Neural cell (in vitro differentiated cells): ENCODE results near the gene PADI2. TPM values are rescaled to one million over a fixed set of nuclear protein-coding genes. Genes with fewer than 3 reads are reported as not detected.

Source experiments
- H2AFZ ChIP-seq: fragments of 200-600, 300-800 bp; sonication (generic), shearing (Covaris generic); 2 replicates; pipeline ENCODE4 v1.6.0; 2014; ENCODE audit warnings: low read depth, mild to moderate bottlenecking, antibody characterized with exemption, low read length, moderate library complexity
- H3F3A ChIP-seq: fragments of 200-600 bp; shearing (Covaris generic); 2 replicates; pipeline ENCODE4 v1.6.1; 2016; ENCODE audit warnings: mild to moderate bottlenecking, moderate library complexity, mixed read lengths, antibody characterized with exemption, low read length; ENCODE audit not compliant: insufficient read depth, poor library complexity, severe bottlenecking
- H3K27ac ChIP-seq: fragments of 200-600, 300-800 bp; sonication (generic), shearing (Covaris generic); 2 replicates; pipeline ENCODE4 v1.5.1; 2014; ENCODE audit warnings: mild to moderate bottlenecking, low read length, moderate library complexity
- H3K27me3 ChIP-seq: fragments of 300-800, 200-600 bp; sonication (generic), shearing (Covaris generic); 2 replicates; pipeline ENCODE4 v1.6.0; 2014; ENCODE audit warnings: mild to moderate bottlenecking, low read depth, low read length, moderate library complexity; ENCODE audit not compliant: insufficient read depth
- H3K36me3 ChIP-seq: fragments of 300-800, 200-600 bp; sonication (generic), shearing (Covaris generic); 2 replicates; pipeline ENCODE4 v1.5.1; 2014; ENCODE audit warnings: mild to moderate bottlenecking, antibody characterized with exemption, low read length, moderate library complexity; ENCODE audit not compliant: insufficient read depth
- H3K4me2 ChIP-seq: fragments of 300-800, 200-600 bp; sonication (generic), shearing (Covaris generic); 2 replicates; pipeline ENCODE4 v1.6.0; 2014; ENCODE audit warnings: mild to moderate bottlenecking, low read length
- H3K4me3 ChIP-seq: fragments of 300-800, 200-600 bp; sonication (generic), shearing (Covaris generic); 2 replicates; pipeline ENCODE4 v1.5.1; 2014; ENCODE audit warnings: mild to moderate bottlenecking, low read length, moderate library complexity
- H3K79me2 ChIP-seq: fragments of 200-600 bp; shearing (Covaris generic); replicated peaks from 2 replicates; pipeline ENCODE4 v1.6.0; 2014; ENCODE audit warnings: mild to moderate bottlenecking, low read length, moderate library complexity; ENCODE audit not compliant: insufficient read depth
- H3K9ac ChIP-seq: fragments of 300-800, 200-600 bp; sonication (generic), shearing (Covaris generic); 2 replicates; pipeline ENCODE4 v1.6.1; 2016; ENCODE audit warnings: mild to moderate bottlenecking, low read length, mixed read lengths
- H3K9me2 ChIP-seq: fragments of 200-600 bp; shearing (Covaris generic); 2 replicates; pipeline ENCODE4 v1.6.1; 2016; ENCODE audit warnings: mild to moderate bottlenecking, low read length, mixed read lengths; ENCODE audit not compliant: insufficient read depth
- H3K9me3 ChIP-seq: fragments of 200-600, 300-800 bp; sonication (generic), shearing (Covaris generic); 2 replicates; pipeline ENCODE4 v1.6.1; 2016; ENCODE audit warnings: mild to moderate bottlenecking, mixed run types, low read length, moderate library complexity, mixed read lengths
- H4K20me1 ChIP-seq: fragments of 200-600 bp; shearing (Covaris generic); 2 replicates; pipeline ENCODE4 v1.6.1; 2016; ENCODE audit warnings: mild to moderate bottlenecking, mixed run types; ENCODE audit not compliant: insufficient read depth
- CTCF ChIP-seq: fragments of 450-650 bp; IDR thresholded peaks from 2 replicates; pipeline ENCODE4 v1.5.1; 2014; ENCODE audit warnings: antibody characterized with exemption, mild to moderate bottlenecking, moderate library complexity; ENCODE audit not compliant: poor library complexity, severe bottlenecking
- EP300 ChIP-seq: fragments of 450-650 bp; conservative IDR thresholded peaks from 2 replicates; pipeline ENCODE4 v1.6.1; 2014; ENCODE audit warnings: antibody characterized with exemption, mild to moderate bottlenecking, moderate library complexity; ENCODE audit not compliant: poor library complexity, severe bottlenecking
- EZH2 ChIP-seq: fragments of 200-600, 300-800 bp; shearing (Covaris generic), sonication (generic); IDR thresholded peaks from 2 replicates; pipeline ENCODE4 v1.6.1; 2014; ENCODE audit warnings: antibody characterized with exemption, low read length, borderline replicate concordance, mild to moderate bottlenecking; ENCODE audit not compliant: insufficient read depth, poor library complexity, severe bottlenecking
- MXI1 ChIP-seq: fragments of 450-650 bp; conservative IDR thresholded peaks from 2 replicates; pipeline ENCODE4 v1.6.1; 2014; ENCODE audit warnings: antibody characterized with exemption, mild to moderate bottlenecking; ENCODE audit not compliant: poor library complexity, severe bottlenecking
- POLR2AphosphoS5 ChIP-seq: IDR thresholded peaks from 2 replicates; pipeline ENCODE4 v1.6.1; 2012
- RAD21 ChIP-seq: fragments of 450-650 bp; conservative IDR thresholded peaks from 2 replicates; pipeline ENCODE4 v1.6.1; 2014; ENCODE audit warnings: antibody characterized with exemption, mild to moderate bottlenecking, moderate library complexity
- REST ChIP-seq: IDR thresholded peaks from 2 replicates; pipeline ENCODE4 v1.6.1; 2012; ENCODE audit warnings: borderline replicate concordance
- SMC3 ChIP-seq: fragments of 450-650 bp; conservative IDR thresholded peaks from 2 replicates; pipeline ENCODE4 v1.6.1; 2014; ENCODE audit warnings: antibody characterized with exemption, mild to moderate bottlenecking, moderate library complexity; ENCODE audit not compliant: poor library complexity
- TAF1 ChIP-seq: IDR thresholded peaks from 2 replicates; pipeline ENCODE4 v1.6.1; 2012; ENCODE audit warnings: low read depth
- polyA plus RNA-seq: library from polyadenylated mRNA; depleted of rRNA; stranded (reverse); fragments of >200 nt; gene quantifications from 2 replicates; pipeline ENCODE4 v1.2.3, GENCODE V29; 2014

Gene PADI2
- polyA plus RNA-seq, 1 donor from 2014 or later = 1.6 TPM

GRCh38 chr1:17047924-17048323 lies 71.3 kb downstream of the PADI2 start:
- H3K4me3 ChIP-seq = no peak overlapping the region
- no peak for TF ChIP-seq MXI1
- H3K27ac ChIP-seq = no peak overlapping the region
- H3K36me3 ChIP-seq = no peaks in the 10 kb centered on the region
- H3K9ac ChIP-seq = no peak overlapping the region
- H3K27me3 ChIP-seq = no peaks in the 10 kb centered on the region
- H3K4me2 ChIP-seq = no peak overlapping the region
- H2AFZ ChIP-seq = no peak overlapping the region
- peaks cover 24% of the 10 kb centered on the region for H3K79me2 ChIP-seq
- H3F3A ChIP-seq = no peaks in the 10 kb centered on the region
- H4K20me1 ChIP-seq = no peaks in the 10 kb centered on the region
- H3K9me3 ChIP-seq = no peaks in the 10 kb centered on the region
- no peaks in the 10 kb centered on the region for H3K9me2 ChIP-seq

- no peaks in the 10 kb centered on the region for H4K20me1 ChIP-seq
- no peaks in the 10 kb centered on the region for H3K9me3 ChIP-seq
- no peak overlapping the region for H3K27ac ChIP-seq
- no peaks in the 10 kb centered on the region for H3K9me2 ChIP-seq
- H3F3A ChIP-seq = no peaks in the 10 kb centered on the region
- no peak overlapping the region for H3K4me2 ChIP-seq
- H2AFZ ChIP-seq = no peak overlapping the region
- no peak overlapping the region for H3K4me3 ChIP-seq
- H3K27me3 ChIP-seq = no peaks in the 10 kb centered on the region
- TF ChIP-seq EP300 (no peak), TAF1 (no peak), MXI1 (no peak), REST (no peak), RAD21 (no peak), POLR2AphosphoS5 (no peak), CTCF (no peak), EZH2 (no peak), SMC3 (no peak)
- H3K36me3 ChIP-seq = no peaks in the 10 kb centered on the region
- no peak overlapping the region for H3K9ac ChIP-seq
- peaks cover 13% of the 10 kb centered on the region for H3K79me2 ChIP-seq
Measured at GRCh38 chr1:17046334-17046657, 73.0 kb downstream of the PADI2 start.
